ENCODE data around the gene MADCAM1. TPM values are rescaled to one million over a fixed set of nuclear protein-coding genes. Genes with fewer than 3 reads are reported as not detected.
"Not testable (repeated sequence)": the region's sequence is repeated elsewhere in the genome, so short reads cannot be mapped to it uniquely, and the experiment has no call there.

The MADCAM1 gene
- total RNA-seq, 1 donor from 2014 or later, result 1.7 TPM

DNA sequence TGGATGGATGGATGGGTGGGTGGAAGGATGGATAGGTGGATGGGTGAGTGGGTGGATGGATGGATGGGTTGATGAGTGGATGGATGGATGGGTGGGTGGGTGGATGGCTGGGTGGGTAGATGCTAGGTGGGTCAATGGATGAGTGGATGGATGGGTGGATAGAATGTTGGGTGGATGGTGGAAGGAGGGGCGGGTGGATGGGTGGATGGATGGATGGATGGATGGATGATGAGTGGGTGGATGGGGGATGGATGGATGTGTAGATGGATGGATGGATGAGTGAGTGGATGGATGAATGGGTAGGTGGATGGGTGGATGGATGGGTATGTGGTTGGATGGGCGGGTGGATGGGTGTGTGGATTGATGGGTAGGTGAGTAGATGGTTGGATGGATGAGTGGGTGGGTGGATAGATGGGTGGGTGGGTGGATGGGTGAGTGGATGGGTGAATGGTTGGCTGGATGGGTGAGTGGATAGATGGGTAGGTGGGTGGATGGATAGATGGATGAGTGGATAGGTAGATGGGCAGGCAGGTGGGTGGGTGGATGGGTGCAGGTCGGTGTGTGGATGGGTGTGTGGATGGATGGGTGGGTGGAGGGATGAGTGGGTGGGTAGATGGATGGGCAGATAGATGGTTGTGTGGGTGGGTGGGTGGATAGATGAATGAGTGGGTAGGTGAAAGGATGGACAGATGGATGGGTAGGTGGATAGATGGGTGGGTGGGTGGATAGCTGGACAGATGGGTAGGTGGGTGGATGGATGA is 31.1 kb upstream of the MADCAM1 start:
- DNase-seq (ENCODE audit: low spot score), result no peak

DNA sequence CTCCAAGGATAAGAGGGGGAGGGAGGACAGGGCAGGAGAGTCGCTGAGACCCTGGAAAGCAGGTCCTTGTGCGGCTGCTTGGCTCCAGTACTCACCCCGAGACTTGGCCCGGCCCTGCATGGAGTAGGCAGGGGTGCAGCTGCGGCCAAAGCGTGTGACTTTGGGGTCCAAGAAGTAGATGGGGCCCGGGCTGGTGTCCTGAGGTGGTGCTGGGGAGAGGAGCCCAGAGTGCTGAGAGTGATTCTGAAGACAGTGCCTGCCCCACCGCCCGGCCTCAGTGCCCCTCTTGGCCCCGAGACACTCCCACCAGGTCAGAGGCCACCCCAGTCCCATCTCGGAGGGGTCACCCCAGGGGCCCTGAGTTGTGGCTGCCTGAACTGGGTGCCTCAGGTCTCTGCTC is 28.7 kb upstream of the MADCAM1 start:
- no peak for DNase-seq (ENCODE audit: low spot score)

DNA sequence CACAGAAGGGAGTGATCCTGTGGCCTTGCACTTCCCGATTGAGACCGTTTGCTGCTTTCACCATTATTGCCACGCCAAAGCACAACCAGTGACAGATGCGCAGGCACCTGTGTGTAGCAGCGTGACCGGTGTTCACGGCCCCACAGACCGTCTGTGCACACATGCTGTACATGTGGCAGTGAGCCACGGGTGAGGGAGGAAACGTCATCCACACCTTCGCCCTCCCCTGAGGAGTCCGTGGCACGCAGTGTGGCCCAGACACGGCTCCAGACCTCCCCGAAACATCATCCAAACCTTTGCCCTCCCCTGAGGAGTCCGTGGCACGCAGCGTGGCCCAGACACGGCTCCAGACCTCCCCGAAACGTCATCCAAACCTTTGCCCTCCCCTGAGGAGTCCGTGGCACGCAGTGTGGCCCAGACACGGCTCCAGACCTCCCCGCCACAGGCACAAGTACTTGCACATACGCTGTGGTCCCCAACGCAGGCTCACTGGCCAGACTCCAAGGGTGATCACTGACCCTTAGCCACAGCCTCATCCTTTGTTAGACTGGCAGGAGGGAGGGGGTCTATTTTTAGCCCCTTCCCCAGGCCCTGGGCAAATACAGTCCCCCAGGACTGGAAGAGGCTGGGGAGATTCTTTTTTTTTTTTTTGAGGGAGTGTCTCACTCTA is 27.6 kb upstream of the MADCAM1 start:
- DNase-seq (ENCODE audit: low spot score), result no peak

DNA sequence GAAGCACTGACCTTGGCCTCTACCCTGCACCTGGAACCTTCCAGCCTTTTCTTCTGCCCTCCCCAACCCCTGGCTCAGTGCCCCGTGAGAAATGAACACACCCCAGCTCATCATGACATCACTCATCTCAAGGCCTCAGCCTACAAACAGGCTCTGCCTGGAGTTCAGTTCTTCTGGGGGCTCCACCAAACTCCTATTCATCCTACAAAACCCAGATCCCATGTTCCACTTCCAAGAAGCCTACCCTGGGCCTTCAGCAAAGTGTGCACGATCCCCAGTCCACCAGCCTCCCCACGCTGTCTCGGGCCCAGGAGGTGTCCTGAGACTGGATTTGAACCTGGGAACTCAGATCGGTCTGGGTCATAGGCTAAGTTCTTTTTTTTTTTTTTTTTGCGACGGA is 26.5 kb upstream of the MADCAM1 start:
- no peak for DNase-seq (ENCODE audit: low spot score)

DNA sequence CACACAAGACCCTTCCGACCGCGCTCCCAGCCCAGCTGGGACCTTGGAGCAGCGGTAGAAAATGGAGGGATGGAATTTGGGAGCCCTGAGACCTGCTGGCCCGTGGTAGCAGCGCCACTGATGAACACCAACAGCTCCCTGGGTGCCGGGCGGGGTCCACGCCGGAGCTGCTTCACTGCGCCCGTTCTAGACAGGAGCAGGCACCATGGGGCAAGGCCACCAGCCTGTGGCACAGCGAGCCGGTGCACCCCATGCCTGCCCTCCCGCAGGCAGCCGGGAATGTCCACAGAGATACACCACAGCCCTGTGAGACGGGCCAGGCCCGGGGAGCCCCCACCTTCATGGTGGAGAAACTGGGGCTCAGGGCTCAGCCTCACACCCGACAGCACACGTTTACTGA is 25.6 kb upstream of the MADCAM1 start:
- no peak for DNase-seq (ENCODE audit: low spot score)

DNA sequence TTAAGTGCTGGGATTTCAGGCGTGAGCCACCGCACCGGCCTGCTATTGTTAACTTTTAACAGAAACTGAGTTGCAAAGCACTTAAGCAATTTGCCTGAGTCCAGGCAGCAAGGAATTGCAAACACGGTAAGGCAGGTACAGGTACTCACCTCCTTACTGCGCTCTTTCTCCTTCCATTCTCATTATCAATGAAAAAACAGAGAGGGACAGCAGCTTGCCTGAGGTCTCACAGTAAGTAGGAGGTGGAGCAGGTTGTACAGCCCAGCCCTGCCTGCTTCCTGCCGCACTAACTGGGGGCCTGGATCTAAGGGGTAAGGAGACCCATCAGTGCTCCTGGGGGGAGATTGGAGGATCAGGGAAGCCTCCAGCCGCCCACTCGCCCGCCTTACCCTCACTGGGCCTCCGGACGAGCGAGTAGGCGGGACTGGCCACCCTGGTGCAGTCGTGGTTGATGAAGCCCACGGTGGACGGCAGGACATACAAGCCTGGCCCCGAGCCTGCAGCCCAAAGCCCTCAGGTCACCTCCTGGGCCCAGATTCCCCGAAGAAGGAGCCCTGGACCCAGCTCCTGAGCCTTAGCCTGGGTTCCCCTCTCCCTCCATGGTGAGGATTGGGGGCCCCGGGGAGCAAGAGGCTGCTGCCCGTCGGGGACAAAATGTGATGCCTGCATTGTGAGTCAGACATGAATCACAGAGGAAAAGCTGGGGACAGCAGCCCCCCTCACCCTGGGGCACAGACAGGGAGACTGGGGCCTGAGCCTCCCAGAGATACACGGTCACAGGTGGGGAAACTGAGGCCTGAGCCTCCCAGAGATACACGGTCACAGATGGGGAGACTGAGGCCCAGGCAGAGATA is 24.1 kb upstream of the MADCAM1 start:
- no peak for DNase-seq (ENCODE audit: low spot score)

DNA sequence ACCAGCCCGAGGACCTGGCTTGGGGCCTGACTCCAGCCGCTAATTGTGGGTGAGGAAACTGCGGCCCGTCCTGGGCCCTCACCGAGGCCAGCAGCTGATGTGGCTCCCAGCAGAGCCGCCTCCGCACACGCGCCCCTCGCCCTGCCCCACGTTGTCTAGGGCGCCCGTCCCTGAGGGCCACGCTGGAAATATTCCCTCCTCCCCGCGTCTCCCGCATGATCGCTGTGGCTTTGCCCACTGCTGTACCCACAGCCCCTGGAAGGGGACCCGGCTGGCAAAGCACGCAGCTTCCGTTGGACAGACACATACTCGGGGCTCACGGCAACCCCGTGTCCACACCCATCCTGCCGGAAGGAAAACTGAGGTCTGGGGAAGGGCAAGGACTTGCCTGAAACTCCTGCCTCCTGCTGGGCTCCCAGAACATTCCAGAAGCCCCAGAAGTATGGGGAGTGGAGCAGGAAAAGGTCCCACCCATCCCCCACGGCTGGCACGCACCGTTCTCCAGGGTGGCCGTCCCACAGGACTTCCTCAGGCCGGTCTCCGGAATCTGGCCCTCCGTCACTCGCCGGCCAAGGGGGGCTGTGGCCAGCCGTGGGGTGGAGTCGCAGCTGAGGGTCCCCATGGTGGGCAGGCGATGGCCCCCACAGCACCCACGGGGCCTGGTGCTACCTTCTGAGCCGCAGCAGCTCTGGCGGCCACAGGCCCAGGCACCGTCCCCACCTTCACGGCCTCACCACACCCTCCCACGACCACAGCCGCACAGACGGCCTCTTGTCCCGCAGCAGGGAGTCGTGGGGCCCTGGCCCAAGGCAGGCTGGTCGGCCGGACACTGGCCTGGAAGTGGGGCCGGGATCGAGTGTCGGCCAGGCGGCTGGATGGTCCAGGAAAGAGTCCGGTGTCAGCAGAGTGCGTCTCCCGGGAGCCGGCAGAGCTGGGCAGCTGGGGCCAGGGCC is 21.9 kb upstream of the MADCAM1 start:
- no peak for DNase-seq (ENCODE audit: low spot score)

DNA sequence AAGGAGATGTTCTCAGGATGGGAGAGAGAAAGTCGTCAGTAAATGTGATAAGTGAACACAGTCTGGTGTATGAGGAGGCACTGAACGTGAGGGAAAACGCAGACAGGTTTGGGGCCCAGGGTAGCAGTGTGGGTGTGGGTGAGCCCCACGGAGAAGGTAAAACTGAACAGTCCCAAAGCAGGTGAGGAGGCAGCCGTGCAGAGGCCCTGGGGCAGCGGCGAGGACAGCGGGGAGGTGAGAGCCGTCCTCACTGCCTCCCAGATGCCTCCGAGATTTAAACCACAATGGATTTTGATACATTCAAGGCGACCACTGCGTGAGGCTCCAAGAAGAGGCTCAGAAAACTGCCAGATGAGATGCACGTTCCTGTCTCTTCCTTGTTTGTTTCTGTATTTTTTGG is 20.9 kb upstream of the MADCAM1 start:
- no peak for DNase-seq (ENCODE audit: low spot score)

DNA sequence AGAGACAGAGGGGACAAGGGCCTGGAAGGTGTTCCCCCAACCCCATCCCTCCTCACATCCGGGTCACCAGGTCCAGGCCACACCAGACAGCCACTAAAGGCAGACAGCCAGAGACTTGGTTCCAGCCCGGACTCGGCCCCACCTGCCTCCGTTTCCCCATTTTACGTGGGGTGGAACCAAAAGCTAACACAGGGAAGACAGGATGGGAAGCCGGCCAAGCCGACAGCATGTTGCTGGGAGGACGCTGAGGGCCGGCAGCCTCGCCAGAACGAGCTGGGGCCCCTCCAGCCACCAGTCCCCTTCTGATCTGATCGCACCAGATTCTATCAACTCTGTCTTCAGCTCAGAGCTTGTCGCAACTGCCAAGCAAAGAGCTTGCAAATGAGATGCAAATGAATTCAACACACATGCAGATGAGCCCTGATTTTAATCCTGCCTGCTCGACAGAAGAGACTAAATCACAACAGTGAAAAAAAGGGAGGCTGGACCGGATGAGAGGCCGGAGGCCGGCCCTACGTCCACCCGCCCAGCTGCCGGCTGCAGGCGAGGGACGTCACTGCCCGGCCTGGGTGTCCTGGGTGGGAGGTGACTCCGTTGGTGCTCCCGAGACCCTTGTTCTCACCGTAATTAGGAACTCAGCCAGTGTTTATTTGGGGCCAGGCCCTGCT is 17.9 kb upstream of the MADCAM1 start:
- DNase-seq (ENCODE audit: low spot score), result no peak

DNA sequence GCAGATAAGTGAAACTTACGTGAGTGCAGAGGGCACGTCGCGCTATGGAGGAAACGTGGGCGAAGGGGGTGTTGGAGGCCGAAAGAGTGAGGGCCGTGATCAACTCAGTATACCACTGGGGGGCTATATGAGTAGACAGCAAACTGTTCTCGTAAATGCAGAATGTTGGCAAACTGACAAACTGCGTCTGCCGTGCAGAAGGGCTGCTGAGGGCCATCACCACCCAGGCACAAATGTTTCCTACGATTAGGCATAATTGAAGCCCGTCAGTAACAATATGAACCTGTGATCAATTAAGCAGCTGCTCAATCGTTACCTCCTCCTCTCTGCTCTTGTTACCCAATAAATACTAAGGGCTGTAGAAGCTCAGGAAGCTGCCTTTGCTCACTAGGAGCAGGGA is 17.3 kb upstream of the MADCAM1 start:
- no peak for DNase-seq (ENCODE audit: low spot score)

DNA sequence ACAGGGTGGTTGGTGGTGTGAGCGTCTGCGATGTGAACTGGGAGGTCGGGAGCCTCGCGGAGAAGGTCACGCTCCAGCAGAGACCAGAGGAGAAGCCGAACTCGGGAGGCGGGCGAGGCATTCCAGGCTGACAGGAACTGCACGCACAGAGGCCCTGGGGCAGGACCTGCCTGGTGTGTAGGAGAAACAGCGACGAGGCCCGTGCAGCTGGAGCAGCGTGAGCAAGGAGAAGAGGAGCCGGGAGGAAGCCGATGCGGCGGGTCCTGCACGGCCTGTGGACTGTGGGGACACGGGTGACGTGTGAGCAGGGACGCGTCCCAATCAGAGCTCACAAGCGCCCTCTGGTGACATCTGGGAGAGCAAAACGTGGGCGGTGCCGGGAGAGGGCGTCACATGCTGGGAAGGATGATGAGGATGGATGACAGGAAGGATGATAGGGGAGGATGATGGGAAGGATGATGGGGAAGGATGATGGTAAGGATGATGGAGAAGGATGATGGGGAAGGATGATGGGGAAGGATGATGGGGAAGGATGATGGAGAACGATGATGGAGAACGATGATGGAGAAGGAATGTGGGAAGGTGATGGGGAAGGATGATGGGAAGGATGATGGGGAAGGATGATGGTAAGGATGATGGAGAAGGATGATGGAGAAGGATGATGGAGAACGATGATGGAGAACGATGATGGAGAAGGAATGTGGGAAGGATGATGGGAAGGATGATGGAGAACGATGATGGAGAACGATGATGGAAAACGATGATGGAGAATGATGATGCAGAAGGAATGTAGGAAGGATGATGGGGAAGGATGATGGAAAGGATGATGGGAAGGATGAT is 16.1 kb upstream of the MADCAM1 start:
- DNase-seq (ENCODE audit: low spot score), result no peak

DNA sequence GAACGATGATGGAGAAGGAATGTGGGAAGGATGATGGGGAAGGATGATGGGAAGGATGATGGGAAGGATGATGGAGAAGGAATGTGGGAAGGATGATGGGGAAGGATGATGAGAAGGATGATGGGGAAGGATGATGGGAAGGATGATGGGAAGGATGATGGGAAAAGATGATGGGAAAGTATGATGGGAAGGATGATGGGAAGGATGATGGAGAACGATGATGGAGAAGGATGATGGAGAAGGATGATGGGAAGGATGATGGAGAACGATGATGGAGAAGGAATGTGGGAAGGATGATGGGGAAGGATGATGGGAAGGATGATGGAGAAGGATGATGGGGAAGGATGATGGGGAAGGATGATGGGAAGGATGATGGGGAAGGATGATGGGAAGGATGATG is 15.2 kb upstream of the MADCAM1 start:
- DNase-seq (ENCODE audit: low spot score), result not testable (repeated sequence)

DNA sequence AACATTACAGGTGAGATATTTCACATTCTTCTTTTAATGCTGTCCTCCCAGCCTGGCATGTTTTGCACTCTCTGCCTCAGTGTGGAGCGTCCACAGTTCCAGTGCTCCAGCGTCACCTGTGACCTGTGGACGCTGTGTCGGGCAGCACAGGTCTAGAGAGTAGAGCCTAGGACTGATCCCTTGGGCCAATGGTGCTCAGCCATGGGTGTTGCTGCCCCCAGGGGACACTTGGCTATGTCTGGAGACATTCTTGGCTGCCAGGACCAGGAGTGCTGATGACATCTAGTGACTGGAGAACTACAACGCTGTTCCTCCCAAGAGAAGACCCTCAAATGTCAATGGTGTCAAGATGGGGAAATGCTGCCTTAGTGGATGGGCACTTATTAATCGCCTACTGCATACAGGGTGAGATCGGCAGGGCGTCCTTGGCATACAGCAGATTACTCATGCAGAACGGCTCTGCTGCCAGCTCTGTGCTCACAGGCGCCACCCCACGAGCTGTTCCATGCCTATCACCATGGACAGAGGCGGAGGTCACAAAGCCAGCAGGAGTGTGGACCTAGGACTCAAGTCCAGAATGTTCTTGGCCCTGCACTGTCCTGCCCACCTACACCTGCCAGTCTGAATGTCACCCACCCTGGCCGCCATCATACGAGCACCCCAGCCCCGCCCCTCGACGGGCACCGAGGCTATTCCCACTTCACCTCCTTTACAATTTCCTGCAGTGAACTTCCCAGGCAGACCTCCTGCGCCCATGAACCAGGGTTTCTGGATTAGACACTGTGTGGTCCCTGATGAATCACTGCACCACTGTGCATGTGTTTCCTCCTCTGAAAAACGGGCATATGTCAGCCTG is 13.9 kb upstream of the MADCAM1 start:
- DNase-seq (ENCODE audit: low spot score), result no peak

DNA sequence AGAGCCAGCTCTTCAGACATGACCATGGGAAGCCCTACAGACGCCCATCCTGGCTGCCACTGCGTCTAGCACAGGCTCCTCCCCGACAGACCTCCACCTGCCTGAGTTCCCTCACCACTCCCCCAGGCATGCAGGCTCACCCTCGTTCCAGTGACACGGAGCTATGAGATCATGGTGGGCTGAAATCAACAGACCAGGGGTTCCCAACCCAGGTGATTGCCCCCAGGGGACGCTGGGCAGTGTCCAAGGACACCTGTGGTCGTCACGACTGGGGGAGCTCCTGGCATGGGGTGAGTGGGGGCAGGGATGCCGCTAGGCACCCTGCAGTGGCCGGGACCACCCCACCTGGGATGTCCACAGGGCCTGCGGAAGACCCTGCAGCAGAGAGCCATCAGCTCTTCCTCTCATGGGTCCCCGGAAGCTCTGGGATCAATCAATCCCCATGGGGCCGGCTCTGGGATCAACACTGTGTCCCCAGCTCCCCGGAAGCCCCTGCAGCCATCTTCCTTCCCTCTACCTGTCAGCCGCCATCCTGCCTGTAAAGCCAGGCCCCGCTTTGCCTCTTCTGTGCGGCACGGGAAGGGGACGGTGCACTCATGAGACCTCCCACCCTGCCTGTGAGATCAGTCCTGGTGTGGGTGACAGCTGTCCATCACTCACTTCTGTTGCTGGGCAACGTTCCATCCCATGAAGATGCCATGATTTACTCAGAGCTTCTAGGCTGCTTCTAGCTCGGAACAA is 12.8 kb upstream of the MADCAM1 start:
- no peak for DNase-seq (ENCODE audit: low spot score)

DNA sequence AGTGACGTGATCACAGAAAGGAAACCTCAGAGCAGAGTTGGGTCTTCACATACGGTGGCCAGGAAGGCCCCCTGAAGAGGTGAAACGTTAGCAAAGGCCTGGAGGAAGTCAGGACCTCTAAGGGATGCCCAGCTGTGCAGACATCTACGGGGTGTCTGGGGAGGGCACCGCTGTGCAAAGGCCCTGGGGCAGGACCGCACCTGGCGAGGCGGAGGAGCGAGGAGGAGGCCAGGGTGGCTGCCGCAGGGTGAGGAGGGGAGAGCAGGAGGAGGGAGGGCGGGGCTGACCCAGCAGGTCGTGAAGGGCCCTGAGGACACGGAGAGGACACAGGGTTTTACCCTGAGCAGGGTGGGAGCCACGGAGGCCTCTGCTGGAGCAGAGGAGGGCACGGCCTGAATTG is 11.8 kb upstream of the MADCAM1 start:
- no peak for DNase-seq (ENCODE audit: low spot score)

DNA sequence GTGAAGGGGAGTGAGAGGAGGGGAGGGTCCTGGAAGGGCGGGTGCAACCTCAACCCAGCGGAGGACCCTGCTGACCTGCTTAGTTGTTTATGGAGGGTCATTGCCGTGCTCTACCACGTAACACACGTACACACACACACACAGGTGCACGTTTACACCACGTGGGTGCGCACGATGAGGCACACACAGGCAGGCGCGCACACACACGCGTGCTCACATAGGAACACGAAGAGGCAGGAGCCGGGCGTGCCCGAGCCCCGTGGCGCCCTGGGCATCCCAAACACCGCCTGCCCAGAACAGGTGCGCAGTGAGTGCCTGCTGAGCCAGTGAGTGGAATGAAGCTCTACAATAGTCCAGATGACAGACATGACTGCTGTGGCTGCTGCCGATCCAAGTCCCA is 11.2 kb upstream of the MADCAM1 start:
- no peak for DNase-seq (ENCODE audit: low spot score)

DNA sequence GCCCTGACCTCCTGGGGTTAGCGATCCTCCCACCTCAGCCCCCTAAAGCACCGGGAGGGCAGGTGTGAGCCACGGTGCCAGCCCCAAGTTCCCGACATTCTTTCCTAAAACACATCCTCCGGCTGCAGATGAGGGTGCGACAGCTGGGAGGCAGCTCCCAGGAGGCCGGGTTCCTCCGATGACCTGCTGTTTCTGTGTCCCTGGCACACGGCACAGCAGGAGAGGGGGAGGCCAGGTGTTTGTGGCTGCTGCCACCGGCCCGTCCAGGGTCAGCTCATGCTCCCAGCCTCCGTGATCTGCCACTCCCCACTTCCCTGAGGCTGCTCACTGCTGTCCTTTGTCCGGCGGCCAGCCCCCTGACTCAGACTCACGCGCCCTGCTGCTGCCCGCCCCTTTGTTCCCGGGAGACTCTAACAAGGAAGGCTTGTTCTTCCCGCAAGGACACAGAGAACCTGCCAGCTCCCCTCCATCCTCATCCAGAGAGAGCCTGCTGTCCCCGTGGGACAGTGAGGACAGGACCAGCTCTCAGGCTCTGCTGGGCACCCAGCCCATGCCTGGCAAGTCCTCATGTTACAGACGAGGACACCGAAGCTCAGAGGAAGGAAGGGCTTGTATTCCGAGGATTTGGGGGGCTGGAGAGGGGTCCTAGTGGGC is 10.6 kb upstream of the MADCAM1 start:
- no peak for DNase-seq (ENCODE audit: low spot score)

Measured in mesenteric fat pad (tissue), 1 donor.